GM04503 (cell line): Measurements from ENCODE around the gene ABCA13.
A peak's percentile ranks its signal among the peaks of the same experiment; 100 is the strongest.

ENCODE experiments used
- DNase-seq: peaks from one replicate; pipeline ENCODE4 v3.0.0-alpha.2; 2012; ENCODE audit warnings: low read depth

The ABCA13 gene

DNA sequence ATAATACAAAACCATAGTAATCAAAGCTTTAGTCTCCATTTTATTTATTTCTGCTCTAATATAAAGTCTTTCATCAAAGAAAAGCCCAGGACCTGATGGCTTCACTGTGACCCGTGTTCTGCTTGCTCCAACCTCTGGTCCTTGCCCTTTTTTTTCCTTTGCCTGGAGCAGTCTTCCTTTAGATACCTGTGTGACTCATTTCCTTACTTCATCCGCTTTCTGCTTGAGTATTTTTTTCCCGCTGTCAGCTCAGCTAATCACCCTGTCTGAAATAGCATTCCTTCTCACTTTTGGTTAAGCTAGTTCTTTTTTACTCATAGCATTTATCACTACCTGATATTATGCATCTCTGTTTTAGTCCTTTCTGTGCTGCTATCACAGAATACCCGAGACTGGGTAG lies 194.8 kb downstream of the ABCA13 start:
- DNase-seq = no peak

DNA sequence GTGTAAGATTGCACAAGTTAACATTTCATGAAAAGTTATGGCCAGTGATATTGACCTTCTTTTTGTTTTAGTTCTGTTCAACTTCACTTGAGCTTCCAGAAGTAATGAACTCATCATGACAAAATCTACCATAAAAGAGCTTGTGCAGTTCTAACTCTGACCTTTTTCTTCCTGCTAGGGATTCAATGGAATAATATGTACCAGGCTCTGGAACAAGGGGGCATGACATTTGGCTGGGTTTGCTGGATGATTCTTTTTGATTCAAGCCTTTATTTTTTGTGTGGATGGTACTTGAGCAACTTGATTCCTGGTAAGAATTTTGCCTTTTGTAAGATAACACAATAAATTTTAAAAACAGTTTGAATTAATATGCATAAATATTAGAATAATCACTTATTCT lies 205.0 kb downstream of the ABCA13 start:
- DNase-seq = no peak

DNA sequence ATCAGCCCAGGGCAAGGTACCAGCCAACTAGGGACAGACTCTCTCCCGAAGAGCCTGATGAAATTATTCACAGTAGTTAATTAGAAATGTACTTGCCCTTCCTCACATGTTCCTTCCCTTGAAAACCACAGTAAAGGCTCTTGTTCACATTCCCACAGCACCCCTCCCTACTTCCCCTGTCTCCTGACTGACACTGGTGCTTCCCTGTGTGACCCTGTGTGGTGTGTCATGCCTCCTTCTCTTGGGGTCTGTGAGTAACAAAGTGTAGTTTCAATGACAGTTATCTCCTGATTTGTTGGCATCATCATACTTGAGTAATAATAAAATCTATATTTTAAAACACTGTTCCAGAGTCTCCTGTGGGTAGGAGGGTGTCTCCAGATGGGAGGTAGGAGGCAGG lies 209.7 kb downstream of the ABCA13 start:
- DNase-seq = no peak

DNA sequence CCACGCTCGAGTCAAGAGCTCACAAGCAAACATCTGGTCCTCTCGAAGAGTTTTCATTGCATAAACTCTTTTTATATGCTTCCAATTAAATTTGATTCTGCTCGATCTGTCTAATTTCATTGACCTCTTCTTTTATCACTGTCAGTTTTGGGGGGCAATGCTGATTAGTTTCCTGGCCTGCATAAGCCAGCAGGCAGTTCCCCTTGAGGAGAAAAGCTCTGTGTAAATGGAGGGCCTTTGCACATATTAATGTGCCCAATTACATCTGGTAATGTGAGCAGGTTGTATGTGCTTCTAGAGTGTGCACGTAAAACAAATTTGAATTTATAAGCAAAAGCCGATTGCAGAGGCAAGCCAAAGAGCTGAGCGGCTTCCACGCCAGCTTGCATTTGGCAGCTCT lies 210.3 kb downstream of the ABCA13 start:
- DNase-seq = no peak

DNA sequence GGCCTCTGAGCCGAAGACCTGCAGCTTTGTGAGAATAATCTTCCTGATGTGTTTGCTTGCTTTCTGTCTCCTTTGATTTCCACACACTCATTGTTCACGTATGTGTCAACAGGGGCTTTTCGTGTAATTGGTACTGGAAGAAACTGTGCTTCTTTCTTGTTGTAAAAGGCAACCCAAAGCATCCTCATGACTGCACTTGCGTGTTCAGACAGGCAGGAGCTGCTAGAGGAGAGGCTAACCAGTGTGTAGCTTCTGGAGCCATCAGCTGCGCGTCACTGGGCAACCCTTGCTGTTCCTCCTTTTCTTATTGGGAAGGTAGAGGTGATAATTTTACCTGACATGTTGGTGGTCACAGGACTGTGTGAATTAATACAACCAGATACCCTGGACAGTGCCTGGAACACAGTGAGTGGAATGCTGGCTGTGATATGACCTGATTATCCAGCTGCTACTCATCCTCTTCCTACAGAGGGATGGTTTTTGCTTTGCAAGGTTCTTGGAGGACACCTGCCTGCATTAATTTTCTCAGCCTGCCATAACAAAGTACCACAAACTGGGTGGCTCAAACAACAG lies 213.0 kb downstream of the ABCA13 start:
- no peak for DNase-seq

DNA sequence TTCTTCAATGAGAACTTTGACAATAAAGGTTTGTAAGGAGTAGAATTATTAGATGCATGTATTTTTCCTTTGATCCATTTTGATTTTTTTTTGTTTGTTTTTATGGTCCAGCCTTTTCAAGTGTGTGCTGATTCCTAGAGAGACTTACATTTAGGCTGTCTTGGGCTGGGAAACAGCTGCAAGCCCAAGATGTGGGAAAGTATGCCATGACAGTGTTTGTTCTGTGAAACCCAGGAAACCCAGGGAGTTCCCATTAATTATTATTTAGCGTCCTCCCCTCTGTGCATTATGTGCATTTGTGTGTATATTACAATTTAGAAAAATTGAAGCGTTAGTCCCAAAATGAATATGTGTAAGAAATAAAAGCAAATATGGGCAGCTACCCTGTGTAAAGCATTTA lies 216.7 kb downstream of the ABCA13 start:
- no peak for DNase-seq

DNA sequence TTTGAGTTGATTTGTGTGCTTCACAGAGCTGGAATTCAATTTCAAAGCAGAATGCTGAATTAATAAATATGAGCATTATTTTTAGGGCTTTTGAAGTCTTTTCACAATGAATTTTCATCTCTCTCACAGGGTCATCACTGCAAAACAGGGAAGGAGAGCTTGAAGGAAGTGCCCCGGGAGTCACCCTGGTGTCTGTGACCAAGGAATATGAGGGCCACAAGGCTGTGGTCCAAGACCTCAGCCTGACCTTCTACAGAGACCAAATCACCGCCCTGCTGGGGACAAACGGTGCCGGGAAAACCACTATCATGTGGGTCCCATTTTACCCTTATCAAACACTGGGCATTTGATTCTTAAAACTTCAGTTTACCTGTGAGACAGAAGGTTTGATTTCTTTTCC lies 217.7 kb downstream of the ABCA13 start:
- DNase-seq = no peak

DNA sequence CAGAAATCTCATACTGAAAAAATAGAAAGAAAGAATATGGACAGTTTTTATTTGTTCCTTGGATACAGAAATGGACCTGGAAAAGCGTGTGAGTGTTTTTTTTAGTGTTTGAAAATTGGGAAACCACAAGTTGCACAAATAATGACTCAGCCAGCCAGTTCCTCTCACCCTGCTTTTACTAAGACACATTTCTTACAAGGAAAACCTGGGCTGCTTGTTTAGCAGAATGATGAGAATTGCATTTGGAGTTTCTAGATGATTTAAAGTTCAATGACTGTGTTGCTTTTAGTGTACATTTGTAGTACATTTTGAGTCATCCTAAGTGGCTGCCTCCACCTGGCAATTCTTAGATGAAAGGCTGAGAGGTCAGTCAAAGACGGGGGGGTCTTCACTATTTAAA lies 218.7 kb downstream of the ABCA13 start:
- DNase-seq = peak; percentile 3

DNA sequence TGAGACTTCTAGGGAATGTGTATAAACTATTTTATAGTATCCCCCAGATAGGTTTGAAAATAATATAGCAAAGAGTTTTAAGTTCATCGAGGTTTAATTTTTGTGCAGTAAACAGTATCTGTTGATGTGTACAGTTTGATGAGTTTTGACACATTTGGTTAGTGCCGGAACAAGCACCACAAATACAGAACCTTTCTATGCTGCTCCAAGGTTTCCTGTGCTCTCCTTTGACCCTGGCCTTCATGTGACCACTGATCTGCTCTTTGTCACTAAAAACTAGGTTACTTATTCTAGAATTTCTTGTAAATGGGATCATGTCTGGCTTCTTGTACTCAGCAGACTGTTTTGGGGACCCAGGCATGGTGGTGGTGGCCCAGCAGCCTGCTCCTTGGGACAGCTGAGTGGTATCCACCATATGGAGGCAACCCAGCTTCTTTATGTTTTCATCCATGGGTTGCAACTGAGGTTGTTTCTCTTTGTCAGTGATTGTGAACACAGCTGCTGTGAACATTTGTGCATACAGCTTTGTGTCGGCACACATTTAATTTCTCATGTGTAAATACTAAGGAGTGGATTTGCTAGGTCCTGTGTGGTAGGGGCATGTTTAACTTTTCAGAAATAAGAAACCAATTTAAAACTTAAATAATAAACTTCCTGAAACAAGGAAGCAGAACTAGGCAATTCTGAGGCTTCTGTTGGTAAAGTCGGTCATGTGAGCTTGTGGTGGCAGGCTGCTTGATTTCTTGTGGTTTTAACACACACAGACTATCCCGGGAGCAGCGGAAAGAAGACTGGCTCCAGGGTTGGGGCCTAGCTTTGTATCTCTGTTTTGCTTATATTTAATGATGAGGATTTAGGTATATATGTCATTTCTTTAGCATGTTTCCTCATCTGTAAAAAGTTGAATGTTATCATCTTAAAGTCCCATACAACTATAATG lies 219.4 kb downstream of the ABCA13 start:
- no peak for DNase-seq

DNA sequence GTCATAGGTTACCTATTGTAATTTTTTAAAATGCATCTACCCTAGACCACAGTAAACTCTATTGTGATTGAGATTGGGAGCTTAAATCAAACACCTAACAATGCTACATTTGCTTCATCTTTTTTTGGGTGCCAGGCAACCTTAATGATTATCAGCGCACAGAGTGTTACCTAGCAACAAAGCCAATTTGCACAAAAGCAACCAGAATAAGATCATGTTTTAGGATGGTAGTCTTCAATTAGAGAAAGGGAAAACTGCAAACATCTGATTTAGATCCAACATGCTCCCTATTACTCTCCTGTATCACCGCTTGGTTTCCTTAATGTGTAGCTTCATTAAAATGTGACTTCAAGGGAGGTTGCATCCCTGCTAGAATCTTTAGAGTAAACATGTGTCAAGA lies 226.9 kb downstream of the ABCA13 start:
- DNase-seq = no peak

DNA sequence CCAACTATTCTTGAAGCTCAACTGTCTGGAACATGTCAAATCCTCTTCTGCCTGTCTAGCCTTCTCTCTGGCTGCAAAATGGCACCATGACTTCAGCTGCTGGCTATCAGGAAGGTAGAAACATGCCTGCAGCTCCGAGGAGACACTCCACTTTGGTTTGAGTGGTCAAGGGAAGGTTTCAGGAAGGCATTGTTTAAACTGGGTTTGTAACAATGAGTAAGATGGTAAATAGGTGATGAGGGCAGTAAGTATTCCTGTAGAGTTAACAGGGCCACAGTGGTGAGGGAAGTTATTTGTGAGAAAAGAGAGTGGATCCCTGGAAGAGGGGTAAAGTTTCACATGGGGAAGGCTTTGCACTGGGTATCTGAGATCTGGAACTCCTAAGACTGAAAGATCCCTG lies 231.5 kb downstream of the ABCA13 start:
- DNase-seq = no peak

DNA sequence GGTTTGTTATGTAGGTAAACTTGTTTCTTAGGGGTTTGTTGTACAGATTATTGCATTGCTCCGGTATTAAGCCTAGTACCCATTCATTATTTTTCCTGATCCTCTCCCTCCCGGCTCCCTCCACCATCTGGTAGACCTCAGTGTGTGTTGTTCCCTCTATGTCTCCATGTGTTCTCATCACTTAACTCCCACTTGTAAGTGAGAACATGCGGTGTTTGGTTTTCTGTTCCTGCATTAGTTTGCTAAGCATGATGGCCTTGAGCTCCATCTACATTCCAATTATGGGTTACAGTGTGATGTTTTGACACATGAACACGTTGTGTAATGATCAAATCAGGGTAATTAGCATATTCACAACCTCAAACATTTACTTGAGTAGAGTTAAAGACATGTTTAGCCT lies 237.5 kb downstream of the ABCA13 start:
- DNase-seq = no peak

DNA sequence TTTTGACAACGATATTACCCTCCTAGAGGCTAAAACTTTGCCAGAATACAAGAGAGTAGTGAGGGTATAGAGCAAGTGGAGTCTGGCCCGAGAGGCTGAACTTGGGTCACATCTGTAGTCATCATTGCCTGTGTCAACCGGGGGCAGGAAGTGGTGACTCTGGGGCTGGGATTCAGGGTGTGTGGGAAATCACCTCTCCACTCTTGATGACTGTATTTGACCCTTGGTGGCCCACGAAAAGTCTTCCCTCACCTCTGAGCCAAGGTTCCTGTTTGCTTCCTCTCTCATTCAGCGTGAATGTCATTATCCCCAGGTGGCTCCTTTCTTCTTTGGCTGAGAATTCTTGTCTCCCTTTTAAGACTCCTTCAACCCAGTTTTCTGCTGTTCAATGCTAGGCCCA lies 240.4 kb downstream of the ABCA13 start:
- DNase-seq = no peak

DNA sequence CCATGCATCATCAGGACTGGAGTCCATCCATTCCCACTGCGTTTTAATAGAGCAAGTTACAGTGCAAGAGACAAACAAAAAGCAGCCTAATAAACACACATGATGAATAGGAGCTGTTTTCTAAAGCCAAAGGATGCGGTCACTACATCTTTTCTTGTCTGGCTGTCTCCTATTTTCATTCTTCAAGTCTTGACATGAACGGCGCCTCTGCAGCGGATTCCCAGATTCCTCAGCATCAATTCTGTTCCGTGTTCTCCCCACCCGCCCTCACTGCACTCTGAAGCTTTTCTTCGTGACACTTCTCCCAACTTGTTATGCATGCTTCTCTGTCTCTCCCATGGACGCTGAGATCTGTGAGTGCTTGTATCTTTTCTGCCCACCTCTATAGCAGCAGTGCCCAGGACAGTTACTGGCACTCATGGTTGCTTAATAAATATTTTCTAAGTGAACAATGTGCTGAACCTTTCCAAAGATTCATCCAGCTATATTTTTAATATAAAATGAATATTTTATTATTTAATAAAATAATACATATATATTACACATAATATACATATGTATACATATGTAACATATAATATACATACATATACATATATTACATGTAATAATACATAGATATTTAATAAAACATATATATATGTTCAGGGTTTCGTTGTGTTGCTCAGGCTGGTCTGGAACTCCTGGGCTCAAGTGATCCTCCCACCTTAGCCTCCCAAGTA lies 242.9 kb downstream of the ABCA13 start:
- DNase-seq = no peak

DNA sequence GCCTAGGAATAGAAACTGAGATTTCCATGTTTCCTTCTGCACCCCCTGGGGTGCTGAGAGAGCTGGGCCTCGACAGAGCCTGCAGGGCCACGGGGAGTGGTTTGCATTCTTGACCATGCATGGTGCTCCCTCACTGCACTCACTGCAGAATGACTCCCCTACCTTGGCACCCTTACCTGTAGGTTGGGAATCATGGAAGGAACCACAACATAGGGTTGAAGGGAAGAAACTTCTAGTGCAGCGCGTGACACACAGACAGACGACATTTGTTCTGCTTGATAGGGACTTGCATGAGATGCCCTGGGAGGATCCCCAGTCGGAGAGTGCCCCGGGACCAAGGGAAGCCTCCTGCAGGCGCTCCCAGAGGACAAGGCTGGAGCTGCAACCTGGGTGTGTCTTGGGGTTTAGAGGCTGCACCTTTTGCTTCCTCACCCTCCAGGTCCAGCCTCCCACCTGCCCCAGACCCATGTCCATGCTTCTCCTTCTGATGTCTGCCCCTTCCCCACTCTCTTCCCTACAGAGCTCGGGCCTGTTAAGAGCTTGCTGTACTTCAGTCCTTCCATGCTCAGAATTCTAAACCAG lies 245.2 kb downstream of the ABCA13 start:
- no peak for DNase-seq

DNA sequence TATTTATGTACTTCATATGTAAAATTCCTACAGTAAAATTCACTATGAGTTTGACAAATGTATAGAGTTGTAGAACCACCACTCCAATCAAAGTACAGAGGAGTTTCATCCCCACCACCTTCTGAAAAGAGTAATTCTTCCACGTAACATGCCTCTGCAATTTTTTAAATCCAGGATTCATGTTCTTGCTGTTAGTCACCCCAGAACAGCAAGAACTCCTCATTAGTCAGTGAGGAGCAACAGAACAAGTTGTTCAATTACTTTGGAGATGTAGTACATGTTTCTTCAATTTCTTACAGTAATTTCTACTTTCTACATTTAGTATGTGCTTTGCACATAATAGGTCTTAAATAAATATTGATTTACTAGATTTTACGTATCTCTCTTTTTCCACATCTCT lies 248.1 kb downstream of the ABCA13 start:
- DNase-seq = no peak

DNA sequence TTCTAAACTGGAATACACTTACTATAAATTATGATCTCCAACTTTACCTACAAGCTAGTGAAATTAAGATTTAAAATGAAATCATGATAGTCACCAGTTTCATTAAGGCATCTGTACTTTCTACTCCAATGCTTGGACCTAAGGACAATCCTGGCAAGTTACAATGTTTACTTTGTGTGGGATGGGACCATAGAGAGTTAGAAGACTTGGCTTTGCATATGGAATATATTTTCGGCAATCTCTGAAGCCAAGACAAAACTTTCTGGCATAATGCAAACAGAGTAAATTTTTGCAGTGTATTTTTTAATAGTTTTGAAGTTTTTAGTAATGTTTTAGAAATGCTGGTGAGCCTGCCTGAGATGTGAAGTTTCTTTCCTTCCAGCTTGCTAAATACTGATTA lies 248.9 kb downstream of the ABCA13 start:
- no peak for DNase-seq

DNA sequence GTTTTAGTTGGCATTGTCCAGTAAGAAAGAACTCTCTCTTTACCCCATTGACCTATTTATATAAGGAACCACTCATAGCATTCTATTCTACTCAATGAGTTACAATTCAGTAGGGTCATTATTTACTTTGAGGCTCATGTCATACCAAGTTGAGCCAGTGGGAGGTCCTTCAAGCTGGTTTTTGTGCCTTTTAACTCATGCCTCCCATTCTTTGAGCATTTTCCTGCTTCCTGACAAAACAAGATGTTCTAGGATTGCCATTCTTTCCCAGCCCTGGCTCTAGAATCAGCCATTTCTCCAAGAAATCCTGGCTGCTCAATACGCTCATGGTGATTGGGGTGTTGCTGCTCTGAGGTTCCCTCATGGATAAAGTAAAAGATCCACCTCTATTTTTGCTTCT lies 250.1 kb downstream of the ABCA13 start:
- no peak for DNase-seq

DNA sequence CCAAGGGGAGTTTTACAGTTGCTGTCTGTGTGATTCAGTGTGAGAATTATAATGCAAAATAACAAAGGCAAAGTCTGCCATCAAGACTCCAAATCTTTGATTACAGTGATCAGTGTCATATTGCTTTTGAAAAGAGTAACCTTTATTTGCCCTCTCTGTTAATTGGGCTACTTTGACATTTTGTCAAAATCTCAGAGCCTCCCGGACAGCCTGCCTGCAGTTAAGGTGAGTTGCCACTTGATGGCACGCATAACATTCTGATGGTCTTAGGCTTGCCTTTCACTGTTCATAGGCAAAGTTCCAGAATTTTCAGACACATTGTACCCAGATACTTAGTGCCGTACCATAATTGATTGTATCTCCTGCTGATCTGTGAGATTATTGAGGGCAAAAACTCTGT lies 253.5 kb downstream of the ABCA13 start:
- DNase-seq = no peak

DNA sequence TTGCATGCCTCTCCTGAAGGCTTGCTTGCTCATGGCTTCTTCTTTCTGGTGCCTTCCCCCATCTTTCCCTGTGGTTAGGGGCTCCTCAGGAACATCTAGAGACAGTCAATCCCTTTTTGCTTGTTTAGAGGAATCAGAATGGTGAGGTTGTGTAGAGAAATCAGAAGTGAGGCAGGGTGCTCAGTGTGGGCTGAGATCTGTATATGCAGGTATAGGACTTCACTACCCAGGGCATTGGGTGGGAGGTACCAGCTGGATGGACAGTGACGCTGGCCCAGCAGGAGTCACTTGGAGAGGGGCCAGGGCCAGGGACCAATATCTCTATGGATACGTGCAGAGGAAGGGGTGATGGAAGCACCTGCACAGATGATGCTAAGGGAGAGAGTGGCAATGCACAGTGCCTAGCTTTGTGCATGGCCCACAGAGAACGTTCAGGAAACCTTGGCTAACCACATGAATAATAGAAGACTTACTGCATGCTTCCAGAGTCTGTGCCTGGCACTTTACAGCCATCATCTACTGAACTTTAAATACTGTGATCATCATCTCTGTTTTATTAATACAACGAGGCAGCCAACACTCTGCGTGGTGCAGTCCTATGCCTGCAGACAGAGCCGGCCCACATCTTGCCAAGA lies 255.2 kb downstream of the ABCA13 start:
- DNase-seq = no peak

DNA sequence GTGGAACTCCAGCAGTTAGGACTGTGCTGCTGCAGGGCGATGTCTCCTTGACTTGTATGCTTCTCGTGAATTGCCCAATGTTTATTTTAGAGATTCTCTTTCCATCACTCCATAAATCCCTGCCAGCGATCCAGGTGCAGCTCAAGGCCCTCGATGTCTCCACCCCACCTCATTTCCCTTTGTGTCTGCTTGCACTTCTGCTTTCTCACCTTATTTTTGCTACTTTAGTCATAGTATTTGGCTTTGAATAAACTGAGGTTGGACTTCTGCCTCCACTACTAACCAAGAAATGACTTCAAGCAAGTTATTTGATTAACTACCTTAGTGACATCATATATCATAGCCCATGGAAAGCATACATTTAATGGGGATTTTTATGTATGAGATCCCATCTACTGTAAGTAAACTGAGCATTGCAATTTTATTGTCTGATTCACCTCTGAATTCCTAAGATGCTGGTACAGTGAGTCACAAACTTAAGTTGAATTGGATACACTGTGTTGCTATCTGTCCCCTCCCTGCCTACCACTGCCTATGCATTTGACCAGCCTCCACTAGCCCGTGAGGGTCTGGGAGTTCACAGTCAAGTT lies 255.8 kb downstream of the ABCA13 start:
- DNase-seq = peak; percentile 11

DNA sequence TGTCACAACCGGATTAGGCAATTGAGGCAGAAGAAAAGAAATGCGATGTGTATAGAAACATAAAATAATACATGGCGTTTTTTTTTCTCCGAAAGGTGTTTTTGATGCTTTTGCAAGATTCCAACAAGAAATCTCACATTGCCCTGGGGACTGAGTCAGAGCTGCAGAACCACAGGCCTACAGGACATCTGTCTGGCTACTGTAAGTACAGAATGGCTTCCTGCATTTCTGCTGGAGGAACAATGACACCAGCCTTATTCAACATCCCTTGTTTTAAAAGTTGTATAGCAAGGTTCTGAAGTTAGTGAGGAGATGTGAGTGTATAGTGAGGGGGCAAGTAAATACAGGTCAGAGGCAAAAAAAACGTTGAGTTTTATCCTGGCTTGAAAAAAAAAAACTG lies 256.4 kb downstream of the ABCA13 start:
- no peak for DNase-seq
